ENCODE measurements around the gene SHISA8.
"Not testable (repeated sequence)": the region's sequence is repeated elsewhere in the genome, so short reads cannot be mapped to it uniquely, and the experiment has no call there.

The SHISA8 gene

GRCh38 chr22:41898645-41899044 is 16.2 kb downstream of the SHISA8 start:
- DNase-seq = no peak

GRCh38 chr22:41893591-41894375 is 21.1 kb downstream of the SHISA8 start:
- no peak for DNase-seq

GRCh38 chr22:41892721-41893120 is 22.2 kb downstream of the SHISA8 start:
- no peak for DNase-seq

GRCh38 chr22:41891407-41891806 is 23.5 kb downstream of the SHISA8 start:
- DNase-seq = no peak

GRCh38 chr22:41888627-41889200 is 26.2 kb downstream of the SHISA8 start:
- DNase-seq = no peak

- DNase-seq = no peak
These were observed 29.4 kb downstream of the SHISA8 start for GRCh38 chr22:41885516-41885915.

- no peak for DNase-seq
These were observed 29.8 kb downstream of the SHISA8 start for GRCh38 chr22:41885116-41885515.

GRCh38 chr22:41883400-41883799 is 31.5 kb downstream of the SHISA8 start:
- no peak for DNase-seq

GRCh38 chr22:41880653-41881052 is 34.2 kb downstream of the SHISA8 start:
- DNase-seq = no peak

- no peak for DNase-seq
These were observed 38.2 kb downstream of the SHISA8 start for GRCh38 chr22:41876675-41877074.

GRCh38 chr22:41876275-41876674 is 38.6 kb downstream of the SHISA8 start:
- DNase-seq = no peak

GRCh38 chr22:41875531-41876270 is 39.2 kb downstream of the SHISA8 start:
- DNase-seq = no peak

- no peak for DNase-seq
These were observed 40.8 kb downstream of the SHISA8 start for GRCh38 chr22:41874090-41874489.

GRCh38 chr22:41873391-41873790 is 41.5 kb downstream of the SHISA8 start:
- no peak for DNase-seq

GRCh38 chr22:41870786-41871185 is 44.1 kb downstream of the SHISA8 start:
- peak; percentile 9 for DNase-seq

- not testable (repeated sequence) for DNase-seq
These were observed 44.8 kb downstream of the SHISA8 start for GRCh38 chr22:41870081-41870480.

GRCh38 chr22:41868556-41868955 is 46.3 kb downstream of the SHISA8 start:
- DNase-seq = no peak

- DNase-seq = no peak
These were observed 51.4 kb downstream of the SHISA8 start for GRCh38 chr22:41863472-41863871.

- peak; percentile 50 for DNase-seq
These were observed 52.2 kb downstream of the SHISA8 start for GRCh38 chr22:41862530-41863266.

GRCh38 chr22:41862160-41862529 is 52.7 kb downstream of the SHISA8 start:
- no peak for DNase-seq

Data from NCI-H2029 treated with DMSO at 0.1 percent for 48 hours (cell line).